Measurements from ENCODE around the gene SRSF8.

The SRSF8 gene

DNA sequence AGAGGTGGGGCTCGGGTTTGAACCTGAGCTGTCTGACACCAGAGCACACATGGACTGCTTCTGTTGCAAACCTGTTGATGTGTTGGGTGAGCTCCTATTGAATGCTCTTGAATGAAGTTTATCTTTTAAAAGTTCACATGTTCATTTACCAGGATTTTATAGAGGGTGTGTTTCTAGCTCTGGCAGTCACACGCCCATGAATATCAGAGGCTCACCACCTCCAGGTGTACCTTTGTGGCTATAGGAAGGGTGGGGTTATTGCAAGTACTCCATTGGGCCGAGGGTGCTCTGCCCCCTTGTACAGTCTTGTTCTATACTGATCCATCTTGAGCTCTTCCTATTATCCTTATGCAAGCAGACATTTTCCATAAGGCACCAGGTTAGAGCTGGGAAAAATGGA, 32.1 kb downstream of the SRSF8 start:
- no peak overlapping the region for H3K4me3 ChIP-seq
- H3K9me3 ChIP-seq: no peaks in the 10 kb centered on the region
- no peak overlapping the region for H3K27ac ChIP-seq
- no peaks in the 10 kb centered on the region for H3K27me3 ChIP-seq
- intact Hi-C loops (cut with DNase I; ENCODE audit: low total_unique reads): no loop called here
- no peak for DNase-seq
- peaks cover 0 to 72% (median 22%) of the 10 kb centered on the region in 4 donors for H3K4me1 ChIP-seq
- TF ChIP-seq, protein P1, sequence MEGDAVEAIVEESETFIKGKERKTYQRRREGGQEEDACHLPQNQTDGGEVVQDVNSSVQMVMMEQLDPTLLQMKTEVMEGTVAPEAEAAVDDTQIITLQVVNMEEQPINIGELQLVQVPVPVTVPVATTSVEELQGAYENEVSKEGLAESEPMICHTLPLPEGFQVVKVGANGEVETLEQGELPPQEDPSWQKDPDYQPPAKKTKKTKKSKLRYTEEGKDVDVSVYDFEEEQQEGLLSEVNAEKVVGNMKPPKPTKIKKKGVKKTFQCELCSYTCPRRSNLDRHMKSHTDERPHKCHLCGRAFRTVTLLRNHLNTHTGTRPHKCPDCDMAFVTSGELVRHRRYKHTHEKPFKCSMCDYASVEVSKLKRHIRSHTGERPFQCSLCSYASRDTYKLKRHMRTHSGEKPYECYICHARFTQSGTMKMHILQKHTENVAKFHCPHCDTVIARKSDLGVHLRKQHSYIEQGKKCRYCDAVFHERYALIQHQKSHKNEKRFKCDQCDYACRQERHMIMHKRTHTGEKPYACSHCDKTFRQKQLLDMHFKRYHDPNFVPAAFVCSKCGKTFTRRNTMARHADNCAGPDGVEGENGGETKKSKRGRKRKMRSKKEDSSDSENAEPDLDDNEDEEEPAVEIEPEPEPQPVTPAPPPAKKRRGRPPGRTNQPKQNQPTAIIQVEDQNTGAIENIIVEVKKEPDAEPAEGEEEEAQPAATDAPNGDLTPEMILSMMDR (IDR thresholded peaks at IDR 0.05): no peak
- H3K36me3 ChIP-seq: peaks cover 0 to 10% (median 0%) of the 10 kb centered on the region in 3 donors

DNA sequence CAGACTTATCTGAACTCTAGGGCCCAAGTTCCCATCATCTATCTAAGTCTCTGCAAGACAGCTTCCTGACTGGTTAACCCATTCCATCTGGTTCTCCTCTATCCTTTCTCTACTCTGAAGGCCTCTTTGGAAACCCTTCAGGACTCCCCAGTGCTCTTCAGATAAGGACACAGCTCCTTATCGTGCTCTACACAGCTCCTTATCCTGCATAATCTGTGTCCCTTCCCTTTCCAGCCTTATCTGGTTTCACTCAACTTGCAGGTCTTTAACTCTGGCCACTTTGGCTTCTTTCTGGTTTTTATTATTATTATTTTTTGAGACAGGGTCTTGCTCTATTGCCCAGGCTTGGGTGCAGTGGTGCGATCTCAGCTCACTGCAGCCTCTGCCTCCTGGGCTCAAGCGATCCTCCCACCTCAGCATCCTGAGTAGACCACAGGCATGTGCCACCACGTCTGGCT, 33.5 kb downstream of the SRSF8 start:
- Histone ChIP-seq H3K27ac (no peak overlapping the region), H3K27me3 (no peaks in the 10 kb centered on the region), H3K9me3 (no peaks in the 10 kb centered on the region), H3K4me1 (peaks cover 0 to 72% (median 21%) of the 10 kb centered on the region in 4 donors), H3K4me3 (no peak overlapping the region), H3K36me3 (peaks cover 0 to 10% (median 0%) of the 10 kb centered on the region in 3 donors)
- intact Hi-C loops (cut with DNase I; ENCODE audit: low total_unique reads): no loop called here
- no peak for DNase-seq
- TF ChIP-seq, protein P1 (IDR thresholded peaks at IDR 0.05): no peak

DNA sequence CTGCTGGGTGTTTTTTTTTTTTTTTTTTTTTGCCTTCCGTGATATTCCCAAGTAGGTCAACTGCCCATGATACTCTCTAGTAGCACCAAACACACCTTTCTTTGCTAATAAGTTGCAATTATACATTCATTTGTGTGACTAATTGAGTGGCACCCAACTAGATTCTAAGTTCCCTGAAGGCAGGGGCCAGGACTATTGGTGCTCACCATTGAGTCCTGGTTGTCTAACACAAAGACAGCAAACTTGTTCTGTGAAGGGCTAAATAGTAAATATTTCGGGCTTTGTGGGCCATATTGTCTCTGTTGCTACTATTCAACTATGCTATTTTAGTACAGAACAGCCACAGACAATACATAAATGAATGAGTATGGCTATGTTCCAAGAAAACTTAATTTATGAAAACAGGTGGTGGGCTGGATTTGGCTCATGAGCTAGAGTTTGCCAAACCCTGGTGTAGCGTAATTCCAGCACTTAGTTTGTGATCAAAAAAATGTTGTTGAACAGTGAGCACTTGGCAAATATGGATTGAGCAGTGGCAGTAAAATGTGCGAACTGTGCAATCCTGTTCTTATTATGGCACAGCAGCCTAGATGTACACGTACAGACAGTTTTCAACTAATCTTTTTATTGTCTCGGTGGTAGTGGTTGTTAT, 34.3 kb downstream of the SRSF8 start:
- TF ChIP-seq, protein P1 (IDR thresholded peaks at IDR 0.05): no peak
- no peak for DNase-seq
- H3K36me3 ChIP-seq: peaks cover 0 to 10% (median 0%) of the 10 kb centered on the region in 3 donors
- intact Hi-C loops (cut with DNase I; ENCODE audit: low total_unique reads): no loop called here
- H3K27ac ChIP-seq: no peak overlapping the region
- peaks cover 0 to 69% (median 14%) of the 10 kb centered on the region in 4 donors for H3K4me1 ChIP-seq
- no peak overlapping the region for H3K4me3 ChIP-seq
- H3K9me3 ChIP-seq: no peaks in the 10 kb centered on the region
- H3K27me3 ChIP-seq: no peaks in the 10 kb centered on the region

DNA sequence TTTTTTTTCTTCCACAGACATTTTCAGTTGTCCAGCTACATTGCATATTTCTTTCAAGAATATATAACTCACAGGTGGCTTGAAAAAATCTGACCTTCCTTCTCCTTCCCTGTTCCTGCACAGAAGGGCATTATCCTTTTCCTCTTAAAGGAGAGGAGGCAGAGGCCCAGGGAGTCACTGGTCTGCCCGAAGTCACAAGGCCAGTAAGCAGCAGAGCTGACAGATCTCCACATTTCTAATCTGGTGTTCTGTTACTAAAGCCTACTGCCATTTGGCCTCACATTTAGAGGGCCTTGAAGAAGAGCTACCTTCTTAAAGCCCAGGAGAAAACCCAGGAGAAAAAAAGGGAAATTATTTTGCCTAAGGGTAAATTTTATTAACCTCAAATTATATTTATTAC, 35.2 kb downstream of the SRSF8 start:
- Histone ChIP-seq H3K27me3 (no peaks in the 10 kb centered on the region), H3K9me3 (no peaks in the 10 kb centered on the region), H3K36me3 (peaks cover 0 to 10% (median 0%) of the 10 kb centered on the region in 3 donors), H3K4me1 (peaks cover 0 to 65% (median 13%) of the 10 kb centered on the region in 4 donors), H3K27ac (no peak overlapping the region), H3K4me3 (no peak overlapping the region)
- intact Hi-C loops (cut with DNase I; ENCODE audit: low total_unique reads): no loop called here
- no peak for DNase-seq
- TF ChIP-seq, protein P1 (IDR thresholded peaks at IDR 0.05): no peak

DNA sequence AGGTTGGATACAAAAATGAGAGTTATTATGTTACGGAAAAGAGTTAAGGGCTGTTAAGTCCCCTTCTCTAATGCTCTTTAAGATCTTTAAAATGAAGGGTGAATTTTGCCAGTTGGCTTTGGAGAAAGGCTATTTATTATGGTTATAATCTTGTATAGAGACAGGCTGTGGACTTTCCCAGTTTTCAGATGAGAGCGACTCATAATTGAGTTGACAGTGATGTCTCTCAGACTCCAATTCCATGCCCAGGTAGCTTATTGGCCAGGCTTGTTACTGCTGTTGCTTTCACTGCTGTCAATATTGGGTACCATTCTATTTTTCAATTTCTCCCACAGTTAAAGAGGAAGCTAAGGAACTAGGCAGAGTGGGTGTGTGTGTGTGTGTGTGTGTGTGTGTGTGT, 36.0 kb downstream of the SRSF8 start:
- Histone ChIP-seq H3K4me1 (peaks cover 0 to 65% (median 16%) of the 10 kb centered on the region in 4 donors), H3K9me3 (no peaks in the 10 kb centered on the region), H3K36me3 (peaks cover 0 to 10% (median 0%) of the 10 kb centered on the region in 3 donors), H3K27me3 (no peaks in the 10 kb centered on the region), H3K27ac (no peak overlapping the region), H3K4me3 (no peak overlapping the region)
- intact Hi-C loops (cut with DNase I; ENCODE audit: low total_unique reads): no loop called here
- TF ChIP-seq, protein P1 (IDR thresholded peaks at IDR 0.05): no peak
- no peak for DNase-seq

Measured in tibial artery (tissue), 4 donors.